CD1c-positive myeloid dendritic cell (primary cell): Measurements from ENCODE around the gene RAI1.
A peak's percentile ranks its signal among the peaks of the same experiment; 100 is the strongest.

Experiments used
- DNase-seq: peaks from one replicate; pipeline ENCODE4 v3.0.0-alpha.2; 2016; ENCODE audit errors: extremely low spot score

RAI1 gene

GRCh38 chr17:17749025-17749772 lies 67.9 kb downstream of the RAI1 start:
- peak; percentile 38 for DNase-seq

DNA sequence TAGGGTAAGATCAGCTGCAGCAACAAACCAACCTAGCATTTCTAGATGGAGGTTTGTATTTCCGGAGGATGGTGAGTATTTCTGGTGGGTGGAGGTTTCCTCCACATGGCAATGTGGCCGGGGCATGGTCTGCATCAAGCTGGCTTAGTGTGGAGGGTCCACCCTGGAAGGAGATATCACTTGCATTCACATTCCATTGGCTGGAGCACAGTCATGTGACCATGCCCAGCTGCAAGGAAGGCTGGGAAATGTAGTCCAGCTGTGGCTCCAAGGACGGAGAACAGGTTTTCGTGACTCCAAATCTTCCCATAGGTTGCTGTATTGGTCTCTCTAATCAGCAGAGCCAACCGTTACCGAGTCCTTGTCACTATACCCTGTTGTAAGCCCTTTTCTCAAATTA lies 68.7 kb downstream of the RAI1 start:
- DNase-seq: peak; percentile 43

DNA sequence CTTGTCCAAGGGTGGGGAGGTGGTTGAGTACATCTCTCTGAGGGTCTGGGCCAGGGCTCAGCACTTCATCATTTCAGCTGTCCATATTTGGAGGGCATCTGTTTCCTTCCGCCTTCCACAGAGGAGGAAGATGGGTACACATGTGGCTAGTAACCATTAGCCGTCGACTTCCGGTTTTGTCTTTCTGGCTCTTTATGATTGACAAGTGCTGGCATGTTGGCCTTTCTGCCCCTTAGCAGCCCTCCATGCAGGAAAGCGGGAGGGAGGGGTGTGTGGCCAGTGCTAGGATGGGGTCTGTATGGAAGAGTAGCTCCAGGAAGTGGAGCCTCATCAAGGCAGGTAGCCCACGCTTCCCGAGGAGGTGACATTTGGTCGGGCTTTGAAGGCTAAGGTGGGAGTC lies 69.6 kb downstream of the RAI1 start:
- DNase-seq: peak; percentile 85

DNA sequence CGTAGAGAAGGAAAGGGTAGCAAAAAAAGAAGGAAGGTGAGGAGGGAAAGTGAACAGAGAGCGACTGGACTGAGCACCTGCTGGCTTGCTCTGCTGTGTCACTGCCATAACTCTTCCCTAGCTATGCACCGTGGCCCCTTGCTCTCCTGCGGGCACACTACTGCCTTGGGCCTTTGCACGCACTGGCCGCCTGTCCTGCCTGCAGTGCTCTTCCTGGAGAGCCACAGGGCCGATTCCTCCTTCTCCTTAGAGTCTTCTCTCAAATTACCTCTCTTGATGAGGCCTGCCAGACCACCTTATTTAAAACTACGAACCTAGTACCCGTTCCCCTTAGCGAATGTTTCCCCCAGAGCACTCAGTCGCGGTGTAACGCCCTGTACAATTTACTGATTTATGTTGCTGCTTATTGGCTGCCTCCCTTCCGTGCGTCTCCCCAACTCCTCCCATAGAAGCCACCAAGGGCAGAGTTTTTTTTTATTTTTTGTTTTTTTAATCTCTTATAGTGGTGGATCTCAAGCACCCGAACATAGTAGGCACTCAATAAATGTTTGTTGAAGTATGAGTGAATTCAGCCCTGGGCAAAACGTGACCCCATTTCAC lies 70.3 kb downstream of the RAI1 start:
- DNase-seq: no peak

DNA sequence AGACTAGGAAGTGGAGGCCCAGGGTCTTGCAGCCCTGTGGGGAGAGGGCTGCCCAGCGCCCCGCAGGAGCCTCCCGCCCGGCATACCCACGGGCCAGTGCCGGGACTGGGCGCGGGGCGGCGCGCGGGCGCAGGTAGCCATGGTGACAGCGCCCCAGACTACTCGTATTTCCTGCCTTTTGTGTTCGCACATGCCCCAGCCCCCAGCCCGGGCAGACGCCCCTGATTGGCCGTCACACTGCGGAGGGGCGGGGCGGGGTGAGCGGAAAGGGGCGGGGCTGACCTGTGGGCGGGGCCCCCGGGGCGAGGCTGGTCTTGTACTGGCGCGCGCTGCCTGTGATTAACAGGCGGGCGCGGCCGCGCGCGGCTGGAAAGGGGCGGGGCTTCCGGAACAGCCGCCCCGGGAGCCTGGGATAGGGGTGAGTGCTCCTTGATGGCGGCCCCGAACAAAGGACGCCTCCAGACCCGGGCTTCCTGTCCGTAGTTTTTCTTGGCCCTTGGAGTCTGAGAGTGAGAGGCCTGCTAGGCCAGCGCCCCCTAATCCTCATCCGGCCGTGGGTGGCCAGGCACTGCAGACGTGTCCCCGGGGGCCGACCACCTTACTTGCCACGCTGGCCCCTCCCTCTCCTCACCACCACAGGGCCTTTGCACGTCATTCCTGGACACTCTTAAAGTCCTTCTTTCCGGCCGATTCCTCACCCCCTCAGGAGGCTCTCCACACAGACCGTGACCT lies 71.0 kb downstream of the RAI1 start:
- peak; percentile 96 for DNase-seq

DNA sequence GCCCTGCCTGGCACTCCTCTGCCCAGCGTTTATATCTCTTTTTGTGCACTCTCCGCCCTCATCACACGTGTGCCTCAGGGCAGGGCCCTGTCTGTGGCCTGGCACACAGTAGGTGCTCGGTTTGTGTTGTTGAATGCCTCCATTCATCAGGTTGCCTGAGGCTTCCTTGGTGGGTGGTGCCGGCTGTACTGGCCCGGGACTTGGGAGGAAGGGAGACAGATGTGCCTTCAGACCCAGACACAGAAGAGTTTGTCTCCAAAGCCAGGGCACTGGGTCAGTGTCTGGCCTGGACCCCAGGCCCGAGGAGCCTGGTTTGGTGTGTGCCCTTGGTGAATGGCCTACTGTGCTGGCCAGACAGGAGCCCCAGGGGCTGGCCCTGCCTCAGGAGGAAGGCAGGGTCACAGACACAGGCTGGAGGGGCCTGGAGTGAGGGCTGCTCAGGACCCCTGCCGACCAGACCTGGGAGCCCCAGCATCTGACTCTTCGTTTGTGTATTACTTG lies 71.6 kb downstream of the RAI1 start:
- no peak for DNase-seq

DNA sequence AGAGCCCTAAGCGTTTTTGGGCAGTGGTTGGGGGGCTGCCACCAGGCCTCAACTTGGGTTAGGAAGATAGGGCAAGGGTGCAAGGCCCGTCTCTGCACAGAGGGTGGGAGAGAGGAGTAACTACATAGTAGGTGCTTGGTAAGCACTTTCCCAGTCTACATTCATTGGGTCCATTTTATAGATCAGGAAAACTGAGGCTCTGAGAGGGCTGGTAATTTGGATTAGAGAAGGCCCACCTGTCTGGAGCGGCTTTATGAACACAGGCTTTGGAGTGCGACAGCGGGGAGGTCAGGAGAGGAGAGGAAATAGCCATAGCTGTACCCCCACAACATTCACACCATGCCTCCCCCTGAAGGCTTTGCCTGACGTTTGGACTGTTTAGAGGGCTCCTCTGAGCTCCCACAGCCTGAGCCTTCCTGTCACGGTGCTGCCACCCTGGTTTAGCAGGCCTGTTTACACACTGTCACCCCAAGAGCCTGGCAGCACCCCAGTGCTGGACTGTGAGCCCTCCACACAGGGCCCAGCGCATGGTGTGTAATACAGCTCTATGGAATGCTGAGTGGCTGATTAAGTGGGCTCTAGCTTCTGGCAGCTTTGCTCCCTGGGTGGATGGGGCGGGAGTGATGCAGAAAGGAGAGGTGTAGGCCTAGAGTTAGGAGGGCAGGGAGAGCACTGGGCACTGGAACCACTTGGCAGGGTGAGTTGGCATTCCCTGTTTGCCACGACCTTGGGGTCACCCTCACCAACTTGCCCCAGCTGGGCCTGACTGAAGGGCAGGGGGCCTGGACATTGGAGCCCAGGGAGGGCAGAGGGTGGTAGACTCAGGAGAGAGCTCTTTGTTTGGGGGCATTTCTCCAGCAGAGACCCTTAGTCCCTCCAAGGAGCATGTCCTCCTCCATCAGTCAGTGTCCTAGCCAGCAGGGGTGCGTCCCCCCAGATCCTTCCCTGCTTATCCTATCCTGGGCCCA lies 73.7 kb downstream of the RAI1 start:
- DNase-seq: no peak

DNA sequence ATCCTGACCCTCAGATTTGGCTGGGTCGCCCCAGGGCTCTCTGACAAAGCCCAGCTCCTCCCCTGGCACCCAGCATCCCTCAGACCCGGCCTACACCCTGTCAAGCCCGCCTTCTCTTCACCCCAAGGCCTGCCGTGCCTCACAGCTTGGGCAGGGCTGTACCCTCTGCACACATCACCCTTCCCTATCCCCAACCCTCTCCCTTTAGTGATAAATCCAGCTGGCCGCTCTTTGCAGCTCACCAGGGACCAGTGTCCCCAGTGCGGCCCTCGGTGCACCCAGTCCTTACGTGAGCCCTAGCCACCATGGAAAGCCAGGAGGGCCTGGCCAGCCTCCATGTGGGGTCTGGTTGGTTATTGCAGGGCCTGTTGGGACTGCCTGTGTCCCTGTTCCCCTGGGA lies 74.5 kb downstream of the RAI1 start:
- no peak for DNase-seq

- no peak for DNase-seq
Measured at GRCh38 chr17:17757391-17757791, 76.1 kb downstream of the RAI1 start.

DNA sequence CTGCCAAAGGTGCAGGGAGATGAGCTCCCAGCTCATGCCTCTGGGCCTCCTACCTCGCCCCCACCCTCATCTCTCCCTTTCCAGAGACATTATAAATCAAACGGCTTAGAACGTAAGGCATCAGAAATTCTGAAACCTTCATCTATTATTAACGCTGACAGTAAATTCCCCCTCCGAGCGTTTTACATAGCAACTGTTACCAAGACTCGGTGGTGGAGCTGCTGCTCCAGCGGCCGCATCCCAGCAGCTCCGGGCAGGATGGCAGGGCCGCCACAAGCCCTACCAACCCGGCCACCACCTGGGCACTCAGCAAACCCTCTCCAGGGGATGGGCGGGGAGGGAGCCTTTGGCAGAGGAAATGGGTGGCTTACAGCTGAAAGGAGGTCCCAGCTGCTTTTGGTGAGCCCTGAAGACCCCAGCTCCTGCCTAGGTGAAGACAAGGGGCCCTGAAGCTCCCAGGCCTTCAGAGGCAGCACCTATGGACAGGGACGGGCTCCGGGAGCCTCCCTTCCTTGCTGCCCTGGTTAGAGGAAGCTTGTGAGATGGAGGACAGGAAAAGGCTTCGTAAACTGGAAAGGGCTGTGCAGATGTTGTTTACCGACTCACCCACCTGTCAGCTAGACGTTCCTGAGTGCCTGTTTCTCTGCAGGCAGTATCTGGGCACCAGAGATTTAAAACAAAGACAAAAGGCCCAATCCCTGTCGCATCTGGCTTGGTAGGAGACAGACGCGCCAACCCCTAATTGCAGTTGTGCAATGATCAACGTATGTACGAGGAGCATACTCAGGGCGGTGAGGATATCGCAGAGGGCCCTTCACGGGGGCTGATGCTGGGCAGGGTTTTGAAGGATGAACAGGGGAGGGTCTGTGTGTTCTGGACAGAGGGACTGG lies 76.9 kb downstream of the RAI1 start:
- no peak for DNase-seq

DNA sequence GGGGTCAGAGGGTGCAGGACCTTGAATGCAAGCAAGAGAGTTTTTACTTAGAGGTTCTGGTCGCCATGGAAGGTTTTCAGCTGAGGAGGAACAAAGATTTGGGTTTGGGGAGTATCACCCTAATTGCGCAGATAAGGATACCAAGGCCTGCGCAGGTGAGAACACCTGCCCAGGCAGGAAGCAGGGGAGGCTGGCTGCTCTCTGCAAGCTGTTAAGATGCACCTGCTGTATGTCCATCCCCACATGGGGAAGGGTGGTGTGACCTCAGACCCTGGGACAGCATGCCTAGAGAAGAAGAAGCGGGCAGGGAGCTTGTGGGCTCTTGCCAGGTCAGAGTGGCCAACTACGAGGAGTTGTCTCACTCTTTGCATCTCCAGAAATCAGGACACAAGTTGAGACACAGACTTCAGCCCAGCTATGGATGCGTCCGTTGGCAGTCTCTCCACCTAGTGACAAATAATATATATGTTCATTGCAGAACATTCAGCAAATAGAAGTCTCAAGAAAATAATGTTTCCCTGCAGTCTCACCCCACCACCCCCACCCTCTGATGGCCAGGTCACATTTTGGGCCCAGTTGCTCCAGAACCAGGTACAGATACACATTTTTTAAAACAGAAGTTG lies 77.8 kb downstream of the RAI1 start:
- DNase-seq: no peak

DNA sequence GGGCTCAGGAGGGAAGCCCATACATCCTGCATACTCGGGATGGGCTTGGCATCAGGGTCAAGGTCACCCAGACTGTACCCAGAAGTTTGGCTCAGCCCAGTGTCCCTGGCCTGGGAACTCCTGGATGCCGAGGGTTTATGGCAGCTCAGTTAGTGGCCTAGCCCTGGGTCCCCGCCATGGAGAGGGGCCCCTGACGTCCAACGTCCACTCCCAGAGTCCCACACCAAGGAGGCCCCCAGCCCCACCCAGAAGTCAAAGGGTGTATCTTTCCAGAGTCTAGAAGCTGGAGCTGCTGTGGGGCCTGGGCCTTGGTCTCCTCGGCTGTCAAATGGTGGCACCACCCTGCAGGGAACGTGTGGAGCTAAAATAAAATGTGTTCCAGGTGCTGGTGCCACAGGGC lies 79.1 kb downstream of the RAI1 start:
- DNase-seq: no peak

GRCh38 chr17:17760872-17761550 lies 79.8 kb downstream of the RAI1 start:
- DNase-seq: no peak

DNA sequence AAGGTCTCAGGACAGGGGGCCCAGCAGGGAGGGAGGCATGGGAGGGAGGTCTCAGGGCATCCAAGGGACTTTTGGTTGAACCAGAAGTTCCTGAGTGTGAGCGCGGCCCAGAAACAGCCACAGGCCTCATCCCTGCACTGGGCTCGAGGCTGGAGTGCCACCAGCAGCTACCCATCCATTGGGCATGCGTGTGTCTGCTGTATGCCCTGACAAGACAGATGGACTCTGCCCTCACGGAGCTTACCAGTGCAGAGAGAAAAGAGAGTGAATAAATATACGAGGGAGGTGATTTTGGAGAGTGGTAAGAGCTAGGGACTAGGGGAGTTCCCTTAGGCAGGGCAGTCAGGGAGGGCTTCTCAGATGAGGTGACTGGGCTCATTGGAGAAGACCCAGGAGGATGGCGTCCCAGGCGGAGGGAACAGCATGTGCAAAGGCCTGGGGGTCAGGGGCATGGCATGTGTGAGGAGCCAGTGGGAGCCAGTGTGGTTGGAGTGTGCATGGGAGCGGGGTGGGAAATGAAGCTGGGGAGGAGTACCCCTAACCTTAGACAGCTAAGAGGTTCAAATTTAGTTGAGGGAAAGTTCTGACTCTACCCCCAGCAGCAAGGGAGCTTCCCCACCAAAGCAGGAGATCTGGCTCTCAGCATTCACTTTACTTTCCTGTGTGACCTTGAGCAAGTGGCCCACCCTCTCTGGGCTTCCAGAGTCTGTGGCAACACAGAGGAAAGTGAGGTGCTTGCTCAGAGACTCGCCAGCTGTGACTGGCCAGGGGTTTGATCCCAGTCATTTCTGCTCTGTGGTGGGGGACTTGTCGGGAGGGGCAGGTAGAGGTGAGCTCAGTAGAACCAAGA lies 80.9 kb downstream of the RAI1 start:
- no peak for DNase-seq

GRCh38 chr17:17762744-17763105 lies 81.5 kb downstream of the RAI1 start:
- no peak for DNase-seq

DNA sequence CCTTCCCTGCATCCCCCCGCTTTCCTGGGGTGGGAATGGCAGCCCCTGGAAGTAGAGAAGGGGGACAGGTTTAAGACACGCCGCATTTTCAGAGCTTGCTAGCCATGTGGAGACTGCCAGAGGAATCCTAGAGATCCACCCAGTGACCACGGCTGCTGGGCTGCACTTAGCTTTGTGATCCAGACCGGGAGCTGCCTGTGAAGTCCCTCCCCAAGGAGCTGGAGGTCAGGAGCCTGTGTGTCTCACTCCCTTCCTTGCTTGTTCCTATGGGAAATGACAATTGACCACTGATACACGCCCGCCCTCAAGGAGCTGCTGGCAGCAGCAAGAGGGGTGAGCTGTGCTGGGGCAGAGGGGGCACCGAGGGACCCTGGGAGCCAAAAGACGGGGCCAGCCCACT lies 81.9 kb downstream of the RAI1 start:
- DNase-seq: no peak

DNA sequence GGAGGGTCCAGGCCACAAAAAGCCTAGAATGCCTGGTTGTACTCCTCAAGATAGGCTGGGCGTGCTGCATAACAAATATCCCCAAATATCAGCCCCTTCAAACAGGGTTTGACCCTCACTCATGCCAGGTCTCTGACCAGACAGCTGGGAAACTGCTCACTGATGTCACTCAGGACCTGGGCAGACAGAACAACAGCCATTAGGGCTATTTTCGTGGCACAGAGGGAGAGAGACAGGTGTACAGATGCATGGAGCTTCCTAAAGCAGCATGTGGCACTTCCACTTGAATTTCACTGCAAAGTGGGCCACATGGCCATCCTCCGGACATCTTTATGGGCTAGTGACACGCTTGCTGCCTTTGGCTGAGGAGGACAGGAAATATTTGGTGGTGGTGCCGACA lies 82.5 kb downstream of the RAI1 start:
- DNase-seq: no peak

- no peak for DNase-seq
Measured at GRCh38 chr17:17765359-17766076, 84.3 kb downstream of the RAI1 start.
